SK-N-SH treated with all-trans-retinoic acid at 6 μM for 48 hours (cell line): Measurements from ENCODE around the gene RILPL1.

Experiments used
- GLIS3 ChIP-seq: fragments of 250-450 bp; sonication (Bioruptor Pico); IDR thresholded peaks from 2 replicates; pipeline ENCODE4 v1.5.0; 2020; ENCODE audit warnings: mild to moderate bottlenecking, moderate library complexity
- SNAI2 ChIP-seq: fragments of 250-450 bp; sonication (Bioruptor Pico); IDR thresholded peaks from 2 replicates; pipeline ENCODE4 v1.5.0; 2020; ENCODE audit warnings: mild to moderate bottlenecking, moderate library complexity
- TF ChIP-seq, protein P1 (sequence below): fragments of 250-450 bp; sonication (Bioruptor Pico); IDR thresholded peaks from 2 replicates; pipeline ENCODE4 v1.5.0; 2020; ENCODE audit warnings: mild to moderate bottlenecking, moderate library complexity

DNA sequence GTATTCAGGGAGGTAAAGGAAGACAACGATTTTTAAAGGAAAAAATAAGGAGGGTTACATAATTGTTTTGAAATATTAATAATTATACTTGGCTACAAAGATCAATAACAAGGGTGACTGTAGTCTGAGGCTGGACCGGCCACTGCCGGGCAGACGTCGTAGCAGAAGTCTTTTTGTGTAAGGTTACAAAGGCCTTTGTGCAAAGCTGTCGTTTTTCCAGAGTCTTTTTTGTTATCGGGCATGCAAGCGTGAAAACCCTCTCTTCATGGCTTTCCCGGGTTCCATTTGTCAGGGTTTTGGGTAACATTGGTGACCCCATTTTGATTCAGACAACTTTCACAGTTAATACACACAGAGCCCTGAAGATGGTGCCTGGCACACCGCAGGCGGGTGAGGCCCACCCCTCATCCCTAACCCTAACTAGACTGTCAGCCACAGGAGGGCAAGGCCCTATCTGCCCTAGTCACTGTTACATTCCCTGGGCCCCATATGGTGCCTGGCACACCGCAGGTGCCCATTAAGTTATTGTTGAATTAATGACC, 31.3 kb downstream of the RILPL1 start:
- TF ChIP-seq SNAI2 (CRISPR knock-in tag) (no peak), GLIS3 (no peak)
- TF ChIP-seq, protein P1, sequence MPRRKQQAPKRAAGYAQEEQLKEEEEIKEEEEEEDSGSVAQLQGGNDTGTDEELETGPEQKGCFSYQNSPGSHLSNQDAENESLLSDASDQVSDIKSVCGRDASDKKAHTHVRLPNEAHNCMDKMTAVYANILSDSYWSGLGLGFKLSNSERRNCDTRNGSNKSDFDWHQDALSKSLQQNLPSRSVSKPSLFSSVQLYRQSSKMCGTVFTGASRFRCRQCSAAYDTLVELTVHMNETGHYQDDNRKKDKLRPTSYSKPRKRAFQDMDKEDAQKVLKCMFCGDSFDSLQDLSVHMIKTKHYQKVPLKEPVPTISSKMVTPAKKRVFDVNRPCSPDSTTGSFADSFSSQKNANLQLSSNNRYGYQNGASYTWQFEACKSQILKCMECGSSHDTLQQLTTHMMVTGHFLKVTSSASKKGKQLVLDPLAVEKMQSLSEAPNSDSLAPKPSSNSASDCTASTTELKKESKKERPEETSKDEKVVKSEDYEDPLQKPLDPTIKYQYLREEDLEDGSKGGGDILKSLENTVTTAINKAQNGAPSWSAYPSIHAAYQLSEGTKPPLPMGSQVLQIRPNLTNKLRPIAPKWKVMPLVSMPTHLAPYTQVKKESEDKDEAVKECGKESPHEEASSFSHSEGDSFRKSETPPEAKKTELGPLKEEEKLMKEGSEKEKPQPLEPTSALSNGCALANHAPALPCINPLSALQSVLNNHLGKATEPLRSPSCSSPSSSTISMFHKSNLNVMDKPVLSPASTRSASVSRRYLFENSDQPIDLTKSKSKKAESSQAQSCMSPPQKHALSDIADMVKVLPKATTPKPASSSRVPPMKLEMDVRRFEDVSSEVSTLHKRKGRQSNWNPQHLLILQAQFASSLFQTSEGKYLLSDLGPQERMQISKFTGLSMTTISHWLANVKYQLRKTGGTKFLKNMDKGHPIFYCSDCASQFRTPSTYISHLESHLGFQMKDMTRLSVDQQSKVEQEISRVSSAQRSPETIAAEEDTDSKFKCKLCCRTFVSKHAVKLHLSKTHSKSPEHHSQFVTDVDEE (CRISPR knock-in tag) = no peak
